Ecto neural progenitor cell (in vitro differentiated cells): ENCODE results near the gene IGSF9B.

Experiments used
- DNase-seq: peaks from one replicate; pipeline ENCODE4 v3.0.0-alpha.2; 2018; ENCODE audit warnings: low spot score

IGSF9B gene

GRCh38 chr11:133953999-133954398 is 2.8 kb downstream of the IGSF9B start:
- DNase-seq: no peak

- DNase-seq: no peak
These were observed 3.2 kb downstream of the IGSF9B start for GRCh38 chr11:133953547-133953946.

- DNase-seq: no peak
These were observed 4.3 kb downstream of the IGSF9B start for GRCh38 chr11:133952199-133953190.

- no peak for DNase-seq
These were observed 5.2 kb downstream of the IGSF9B start for GRCh38 chr11:133951327-133952198.

GRCh38 chr11:133950874-133951326 is 5.9 kb downstream of the IGSF9B start:
- no peak for DNase-seq

- no peak for DNase-seq
These were observed 6.3 kb downstream of the IGSF9B start for GRCh38 chr11:133950421-133950820.

- no peak for DNase-seq
These were observed 7.6 kb downstream of the IGSF9B start for GRCh38 chr11:133949129-133949528.

GRCh38 chr11:133948711-133949110 is 8.1 kb downstream of the IGSF9B start:
- DNase-seq: no peak

GRCh38 chr11:133947321-133947756 is 9.4 kb downstream of the IGSF9B start:
- DNase-seq: peak; percentile 85

- no peak for DNase-seq
These were observed 10.0 kb downstream of the IGSF9B start for GRCh38 chr11:133946541-133947318.

GRCh38 chr11:133946051-133946450 is 10.7 kb downstream of the IGSF9B start:
- DNase-seq: no peak

GRCh38 chr11:133945087-133945974 is 11.4 kb downstream of the IGSF9B start:
- no peak for DNase-seq

- DNase-seq: no peak
These were observed 12.6 kb downstream of the IGSF9B start for GRCh38 chr11:133943950-133944698.

- no peak for DNase-seq
These were observed 14.2 kb downstream of the IGSF9B start for GRCh38 chr11:133942577-133942976.

GRCh38 chr11:133941546-133941945 is 15.2 kb downstream of the IGSF9B start:
- DNase-seq: no peak

- DNase-seq: no peak
These were observed 16.7 kb downstream of the IGSF9B start for GRCh38 chr11:133940034-133940433.

GRCh38 chr11:133939558-133939957 is 17.2 kb downstream of the IGSF9B start:
- no peak for DNase-seq

- DNase-seq: no peak
These were observed 18.6 kb downstream of the IGSF9B start for GRCh38 chr11:133938166-133938565.

GRCh38 chr11:133937468-133937867 is 19.3 kb downstream of the IGSF9B start:
- DNase-seq: no peak

GRCh38 chr11:133937015-133937414 is 19.8 kb downstream of the IGSF9B start:
- DNase-seq: no peak
